ENCODE results near the gene ZNF785. TPM values are rescaled to one million over a fixed set of nuclear protein-coding genes. Genes with fewer than 3 reads are reported as not detected.
"Not testable (repeated sequence)": the region's sequence is repeated elsewhere in the genome, so short reads cannot be mapped to it uniquely, and the experiment has no call there.

Gene ZNF785
- total RNA-seq, 2 donors from 2014 or later = 10.8 to 22.1 TPM

- no peaks in the 10 kb centered on the region for H3K9me3 Mint-ChIP-seq
- ATAC-seq = no peak
- no peak for DNase-seq (ENCODE audit: low spot score in 2 of 2)
- H3K27ac Mint-ChIP-seq = no peak overlapping the region
- H3K36me3 Mint-ChIP-seq = peaks cover 32 to 35% of the 10 kb centered on the region in 2 donors
These were observed 46.2 kb downstream of the ZNF785 start for GRCh38 chr16:30539000-30539964.

DNA sequence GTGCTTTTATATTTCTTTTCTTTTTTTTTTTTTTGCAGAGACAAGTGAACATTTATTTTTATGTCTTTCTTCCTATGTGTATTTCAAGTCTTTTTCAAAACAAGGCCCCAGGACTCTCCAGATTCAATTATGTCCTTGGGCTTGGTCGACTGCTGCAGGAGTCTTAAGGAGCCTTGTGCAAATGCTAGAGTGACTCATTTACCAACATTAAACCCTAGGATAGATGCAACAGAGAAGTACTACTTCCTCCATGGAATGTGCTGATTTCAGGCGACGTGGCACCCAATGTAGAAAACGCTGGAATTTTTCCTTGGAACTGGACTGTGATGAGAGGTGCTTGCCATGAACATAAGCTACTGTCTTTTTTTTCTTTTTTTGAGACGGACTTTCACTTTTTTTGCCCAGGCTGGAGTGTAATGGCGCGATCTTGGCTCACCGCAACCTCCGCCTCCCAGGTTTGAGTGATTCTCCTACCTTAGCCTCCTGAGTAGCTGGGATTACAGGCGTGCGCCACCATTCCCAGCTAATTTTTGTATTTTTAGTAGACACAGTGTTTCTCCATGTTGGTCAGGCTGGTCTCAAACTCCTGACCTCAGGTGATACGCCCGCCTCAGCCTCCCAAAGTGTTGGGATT lies 49.0 kb downstream of the ZNF785 start:
- Mint-ChIP-seq H3K27ac (peak overlapping the region; percentile 96 to 99), H3K36me3 (peaks cover 35 to 36% of the 10 kb centered on the region in 2 donors)
- DNase-seq (ENCODE audit: low spot score in 2 of 2); H3K9me3 Mint-ChIP-seq; ATAC-seq: not testable (repeated sequence)

GRCh38 chr16:30535777-30536190 lies 49.7 kb downstream of the ZNF785 start:
- peak; percentile 70 to 76 for ATAC-seq
- peaks cover 35 to 36% of the 10 kb centered on the region in 2 donors for H3K36me3 Mint-ChIP-seq
- DNase-seq (ENCODE audit: low spot score in 2 of 2) = peak; percentile 63 to 77

GRCh38 chr16:30535106-30535776 lies 50.3 kb downstream of the ZNF785 start:
- H3K36me3 Mint-ChIP-seq = peaks cover 35 to 36% of the 10 kb centered on the region in 2 donors
- DNase-seq (ENCODE audit: low spot score in 2 of 2) (no peak), ATAC-seq (peak; percentile 28 to 31)

More at GRCh38 chr16:30535777-30536190, 49.7 kb downstream of the ZNF785 start:
- Mint-ChIP-seq H3K9me3 (no peaks in the 10 kb centered on the region), H3K27ac (peak overlapping the region; percentile 96 to 99)

GRCh38 chr16:30534368-30535105 lies 51.0 kb downstream of the ZNF785 start, which contains the start of gene ZNF747:
Gene ZNF747 (minus strand): TSS chr16:30534858. CDS start chr16:30534679, 179 bp downstream.
- H3K27ac Mint-ChIP-seq = peak within 1 kb of the TSS; percentile 96 to 99
- H3K9me3 Mint-ChIP-seq = no peaks in the 10 kb centered on the region
- ATAC-seq (peak; percentile 82 to 85), DNase-seq (ENCODE audit: low spot score in 2 of 2) (peak; percentile 91 to 92)
- peaks cover 35 to 36% of the 10 kb centered on the region in 2 donors for H3K36me3 Mint-ChIP-seq

More at GRCh38 chr16:30535106-30535776, 50.3 kb downstream of the ZNF785 start:
- no peaks in the 10 kb centered on the region for H3K9me3 Mint-ChIP-seq
- peak overlapping the region; percentile 96 to 99 for H3K27ac Mint-ChIP-seq

- peak overlapping the region; percentile 96 to 98 for H3K27ac Mint-ChIP-seq
- peaks cover 35 to 36% of the 10 kb centered on the region in 2 donors for H3K36me3 Mint-ChIP-seq
- peak; percentile 3 to 4 for ATAC-seq
- no peaks in the 10 kb centered on the region for H3K9me3 Mint-ChIP-seq
- no peak for DNase-seq (ENCODE audit: low spot score in 2 of 2)
These were observed 51.6 kb downstream of the ZNF785 start for GRCh38 chr16:30533748-30534367.

GRCh38 chr16:30533146-30533522 lies 52.4 kb downstream of the ZNF785 start:
- Mint-ChIP-seq H3K9me3 (no peaks in the 10 kb centered on the region), H3K27ac (peak overlapping the region; percentile 96 to 98), H3K36me3 (peaks cover 31 to 35% of the 10 kb centered on the region in 2 donors)
- ATAC-seq = no peak
- no peak for DNase-seq (ENCODE audit: low spot score in 2 of 2)

DNA sequence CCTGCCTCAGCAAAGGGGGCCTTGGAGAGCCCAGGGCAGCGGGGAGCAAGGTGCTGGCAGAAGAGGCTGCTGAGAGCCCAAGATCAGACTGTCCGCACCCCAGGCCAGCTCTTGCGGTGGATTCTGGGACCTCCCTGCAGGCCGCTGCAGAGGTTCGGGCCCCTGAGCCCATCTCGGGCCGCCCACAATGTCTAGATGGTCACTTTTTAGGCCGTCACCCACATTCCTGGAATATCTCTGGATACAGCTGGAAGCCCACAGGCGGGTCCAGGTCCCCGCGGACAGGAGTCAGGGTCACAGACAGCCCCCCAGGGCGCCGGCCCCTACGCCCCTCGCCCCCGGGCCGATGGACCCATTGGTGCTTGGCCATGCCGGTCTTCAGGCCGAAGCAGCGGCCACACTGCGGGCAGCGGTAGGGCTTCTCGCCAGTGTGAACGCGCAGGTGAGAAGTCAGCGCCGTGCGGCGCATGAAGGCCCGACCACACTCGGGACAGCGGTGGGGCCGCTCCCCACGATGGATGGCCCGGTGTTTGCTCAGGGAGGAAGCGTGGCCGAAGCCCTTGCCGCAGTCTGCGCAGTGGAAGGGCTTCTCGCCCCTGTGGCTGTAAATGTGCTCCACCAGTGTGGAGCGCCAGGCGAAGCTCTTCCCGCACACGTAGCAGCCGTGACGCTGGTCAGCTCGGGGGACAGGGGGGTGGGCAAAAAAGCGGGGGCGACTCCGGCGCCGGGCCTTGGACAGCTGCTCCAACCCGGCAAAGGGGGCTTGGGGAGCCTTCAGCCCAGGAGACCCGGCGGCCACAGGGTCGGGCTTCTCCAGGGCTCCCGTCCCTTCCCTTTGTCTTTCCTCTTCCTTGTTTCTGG lies 53.0 kb downstream of the ZNF785 start:
- H3K36me3 Mint-ChIP-seq = peaks cover 25 to 30% of the 10 kb centered on the region in 2 donors
- peak overlapping the region; percentile 96 to 98 for H3K27ac Mint-ChIP-seq
- DNase-seq (ENCODE audit: low spot score in 2 of 2) (no peak), ATAC-seq (no peak)
- no peaks in the 10 kb centered on the region for H3K9me3 Mint-ChIP-seq

Other genes starting within 250 kb of the ZNF785 start
- 10 to 100 TPM; 57.3 to 64.4 TPM for gene CD2BP2, start 230.4 kb downstream of the ZNF785 start, total RNA-seq
- gene TBC1D10B, start 215.2 kb downstream of the ZNF785 start, total RNA-seq = 10 to 100 TPM; 52.5 to 69.5 TPM
- gene MYL11, start 210.9 kb downstream of the ZNF785 start, total RNA-seq = 1 to 10 TPM in 1 of 2 donors, under 1 TPM in 1; 0.97 to 1.2 TPM
- 100 to 1,000 TPM; 161 to 208 TPM for gene SEPTIN1, start 203.1 kb downstream of the ZNF785 start, total RNA-seq
- gene ZNF48, start 190.3 kb downstream of the ZNF785 start, total RNA-seq = 10 to 100 TPM in 1 of 2 donors, 1 to 10 TPM in 1; 7.6 to 10.9 TPM
- 1 to 10 TPM; 4.4 to 7.9 TPM for gene ZNF771, start 178.1 kb downstream of the ZNF785 start, total RNA-seq
- 100 to 1,000 TPM in 1 of 2 donors, 10 to 100 TPM in 1; 53.1 to 113 TPM for gene DCTPP1, start 155.7 kb downstream of the ZNF785 start, total RNA-seq
- 10 to 100 TPM; 54.8 to 62.7 TPM for gene SEPHS2, start 139.8 kb downstream of the ZNF785 start, total RNA-seq
- 100 to 1,000 TPM; 297 to 390 TPM for gene ITGAL, start 113.0 kb downstream of the ZNF785 start, total RNA-seq
- gene ZNF768, start 59.1 kb downstream of the ZNF785 start, total RNA-seq = 1 to 10 TPM; 2.3 to 9.3 TPM
- 1 to 10 TPM; 4.5 to 8.2 TPM for gene ZNF747, start 50.8 kb downstream of the ZNF785 start, total RNA-seq
- gene ZNF764, start 27.3 kb downstream of the ZNF785 start, total RNA-seq = 10 to 100 TPM; 11.1 to 11.6 TPM
- 1 to 10 TPM; 7.2 TPM for gene ZNF688, start 14.0 kb downstream of the ZNF785 start, total RNA-seq
- gene ZNF689, start 24.7 kb upstream of the ZNF785 start, total RNA-seq = 10 to 100 TPM; 11.6 to 13.7 TPM
- 100 to 1,000 TPM; 103 to 111 TPM for gene PRR14, start 65.3 kb upstream of the ZNF785 start, total RNA-seq
- gene FBRS, start 72.7 kb upstream of the ZNF785 start, total RNA-seq = 100 to 1,000 TPM; 104 to 117 TPM
- gene SRCAP, start 113.5 kb upstream of the ZNF785 start, total RNA-seq = 10 to 100 TPM; 61.6 to 76.8 TPM
- 10 to 100 TPM; 32.9 to 61.9 TPM for gene PHKG2, start 162.7 kb upstream of the ZNF785 start, total RNA-seq
- 1 to 10 TPM; 2.6 to 3.6 TPM for gene CFAP119, start 176.4 kb upstream of the ZNF785 start, total RNA-seq
- 10 to 100 TPM; 68.9 to 74.4 TPM for gene RNF40, start 176.6 kb upstream of the ZNF785 start, total RNA-seq
- 1 to 10 TPM in 1 of 2 donors, under 1 TPM in 1; 0.16 to 3.6 TPM for gene ZNF629, start 201.5 kb upstream of the ZNF785 start, total RNA-seq